Stimulated activated CD4-positive, alpha-beta T cell treated with anti-CD3 and anti-CD28 coated beads, Interleukin-15, amount 100 ng/mL, for 48 hours (primary cell): ENCODE measurements around the gene KDM1A.

Experiments used
- DNase-seq, 2 donors: peaks; one replicate each; pipeline ENCODE4 v3.0.0-alpha.2; 2020; ENCODE audit warnings: low read depth in 2 of 2

KDM1A gene

DNA sequence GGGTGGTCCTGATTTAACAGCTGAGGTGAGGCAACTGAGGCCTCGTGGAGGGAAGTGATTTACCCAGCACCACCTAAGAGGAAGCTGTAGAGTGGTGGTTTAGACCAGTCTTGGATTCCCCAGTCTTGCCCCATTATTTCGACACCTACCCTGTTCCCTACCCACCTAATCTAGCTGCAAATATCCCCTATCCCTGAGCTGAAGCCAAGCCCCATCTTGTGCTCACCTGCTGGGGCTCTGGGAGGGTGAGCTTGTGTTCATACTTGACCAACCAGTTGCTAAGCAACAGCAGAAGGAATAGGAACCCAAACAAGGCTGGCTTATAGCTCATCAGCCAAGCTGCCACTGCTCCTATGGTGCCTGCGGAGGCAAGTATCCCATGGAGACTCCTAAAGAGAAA, 5.6 kb upstream of the KDM1A start:
- no peak for DNase-seq

DNA sequence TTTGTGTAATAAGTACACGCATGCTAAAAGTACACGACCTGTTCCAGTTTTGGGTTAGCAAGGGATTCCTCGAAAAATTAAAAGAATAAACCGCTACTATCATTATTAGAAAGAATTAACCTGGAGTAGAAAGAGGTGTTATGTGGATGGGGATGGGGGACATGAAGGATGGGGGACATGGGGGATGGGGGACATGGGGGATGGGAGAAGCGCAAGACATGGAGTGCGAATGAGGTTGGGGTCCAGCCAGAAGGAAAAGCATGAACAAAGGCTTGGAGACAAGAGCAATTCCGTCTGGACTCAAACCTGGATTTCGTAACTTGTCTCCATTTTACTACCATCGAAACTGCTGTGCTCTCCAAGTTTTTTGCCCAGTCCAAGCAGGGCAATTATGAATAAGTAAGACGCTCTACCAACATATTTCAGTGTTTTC, 591 bp upstream of the KDM1A start:
- DNase-seq: no peak

DNA sequence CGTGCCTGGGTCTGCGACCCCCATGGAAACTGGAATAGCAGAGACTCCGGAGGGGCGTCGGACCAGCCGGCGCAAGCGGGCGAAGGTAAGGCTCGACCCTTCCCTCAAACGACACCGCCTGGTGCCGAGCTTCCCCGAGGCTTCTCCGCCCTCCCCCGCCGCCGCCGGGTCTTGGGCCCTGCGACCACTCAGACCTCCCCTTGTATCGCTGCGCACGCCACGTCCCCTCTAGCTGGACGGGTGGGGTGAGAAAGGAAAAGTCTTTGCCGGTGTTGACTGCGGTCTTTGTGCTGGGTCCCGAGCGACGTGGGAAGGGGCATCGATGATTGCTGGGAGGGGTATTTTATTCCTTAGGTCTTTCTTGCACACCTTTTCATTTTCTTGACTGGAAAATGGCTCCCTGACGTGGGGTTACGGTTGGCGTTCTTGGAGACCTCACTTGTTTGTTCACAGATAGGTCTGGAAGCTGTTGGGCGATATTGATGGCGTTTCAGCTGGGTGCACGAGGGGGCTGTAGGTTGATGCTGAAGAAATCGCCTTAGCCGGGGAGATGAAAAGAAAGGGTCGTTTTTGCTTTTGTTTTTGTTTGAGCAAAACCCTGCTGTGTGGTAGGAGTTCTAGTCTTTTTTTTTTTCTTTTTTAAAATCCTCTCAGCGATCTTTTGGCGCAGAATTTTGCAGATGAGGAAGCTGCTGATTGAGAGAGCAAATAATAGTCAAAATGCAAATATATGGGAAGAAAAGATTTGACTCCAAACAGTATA, 776 bp downstream of the KDM1A start:
- peak in 1 of 2 donors; percentile 3 for DNase-seq

DNA sequence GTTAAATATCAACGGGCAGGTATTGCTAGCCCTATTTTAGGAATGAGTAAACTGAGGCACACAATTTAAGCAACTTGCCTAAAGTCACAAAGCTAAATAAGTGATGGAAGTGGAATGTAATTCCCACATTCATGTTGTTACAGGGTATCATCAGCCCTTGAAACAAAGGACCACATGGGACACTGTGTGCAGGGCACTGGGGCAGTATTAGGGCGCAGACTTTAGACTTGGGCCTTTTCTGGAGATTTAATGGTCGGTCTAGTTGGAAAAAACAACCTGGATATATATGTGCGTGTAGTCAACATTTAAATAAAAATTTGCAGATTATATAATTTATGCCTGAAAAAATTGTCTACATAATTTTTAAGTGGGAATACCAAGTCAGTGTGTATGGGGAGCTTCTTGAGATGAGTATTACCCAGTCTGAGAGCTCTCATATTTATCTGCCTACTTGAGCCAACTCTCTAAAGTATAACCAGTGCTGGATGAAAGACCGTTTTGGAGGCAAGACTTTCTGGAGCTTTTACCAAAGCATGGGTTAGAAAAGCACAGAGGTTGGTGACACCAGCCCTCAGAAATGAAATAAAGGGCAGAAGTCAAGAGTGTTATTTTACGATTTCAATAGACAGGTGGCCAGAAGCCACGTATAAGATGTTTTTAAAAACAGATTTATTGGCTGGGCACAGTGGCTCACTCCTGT, 1.6 kb downstream of the KDM1A start:
- no peak for DNase-seq

DNA sequence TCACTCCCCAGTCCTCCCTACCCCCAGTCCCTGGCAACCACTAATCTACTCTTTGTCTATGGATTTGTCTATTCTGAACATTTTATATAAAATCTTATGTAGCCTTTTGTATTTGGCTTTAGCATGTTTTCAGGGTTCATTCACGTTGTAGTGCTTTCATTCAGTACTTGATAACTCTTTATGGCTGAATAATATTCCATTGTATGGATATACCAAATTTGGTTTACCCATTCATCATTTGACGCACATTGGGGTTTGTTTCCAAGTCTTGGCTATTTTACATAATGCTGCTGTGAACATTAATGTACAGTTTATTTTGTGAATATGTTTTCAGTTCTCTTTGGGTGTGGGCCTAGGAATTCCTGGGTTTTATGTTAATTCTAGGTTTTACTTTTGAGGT, 2.6 kb downstream of the KDM1A start:
- DNase-seq: no peak

DNA sequence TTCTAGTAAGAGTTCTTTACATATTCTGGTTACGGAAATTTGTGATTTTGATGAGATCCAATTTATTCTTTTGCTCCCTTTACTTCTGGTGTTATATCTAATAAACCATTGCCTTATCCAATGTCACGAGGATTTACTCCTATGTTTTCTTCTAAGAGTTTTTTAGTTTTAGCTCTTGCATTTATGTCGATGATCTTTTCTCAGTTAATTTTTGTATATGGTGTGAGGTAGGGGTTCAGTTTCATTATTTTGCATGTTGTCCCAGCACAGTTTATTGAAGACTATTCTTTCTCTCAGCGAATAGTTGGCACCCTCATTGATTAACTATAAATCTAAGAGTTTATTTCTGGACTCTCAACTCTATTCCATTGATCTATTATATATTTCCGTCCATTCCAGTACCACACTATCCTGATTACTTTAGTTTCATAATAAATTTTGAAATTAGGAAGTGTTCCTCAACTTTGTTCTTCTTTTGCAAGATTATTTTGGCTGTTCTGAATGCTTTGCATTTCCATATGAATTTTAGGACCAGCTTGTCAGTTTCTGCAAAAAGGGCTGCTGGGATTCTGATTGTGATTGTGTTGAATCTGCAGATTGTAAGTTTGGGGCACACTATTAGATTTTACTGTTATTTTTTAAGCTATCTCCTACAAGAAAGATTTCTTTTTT, 4.0 kb downstream of the KDM1A start:
- DNase-seq: no peak

DNA sequence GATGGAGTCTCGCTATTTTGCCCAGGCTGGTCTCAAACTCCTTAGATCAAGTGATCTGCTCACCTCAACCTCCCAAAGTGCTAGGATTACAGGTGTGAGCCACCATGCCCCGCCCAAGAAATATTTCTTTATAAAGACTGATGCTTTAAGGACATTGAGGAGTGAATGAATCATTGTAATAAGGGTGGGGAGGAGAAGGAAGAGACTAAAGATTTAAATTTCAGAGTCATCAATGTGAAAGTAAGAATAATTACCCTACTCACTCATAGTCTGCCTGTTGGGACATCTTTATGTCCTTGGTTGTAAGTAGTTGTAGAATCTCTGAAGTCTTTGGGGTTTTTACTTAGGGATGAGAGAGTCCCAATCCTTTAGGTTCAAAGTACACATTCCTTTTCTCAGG, 7.3 kb downstream of the KDM1A start:
- no peak for DNase-seq

DNA sequence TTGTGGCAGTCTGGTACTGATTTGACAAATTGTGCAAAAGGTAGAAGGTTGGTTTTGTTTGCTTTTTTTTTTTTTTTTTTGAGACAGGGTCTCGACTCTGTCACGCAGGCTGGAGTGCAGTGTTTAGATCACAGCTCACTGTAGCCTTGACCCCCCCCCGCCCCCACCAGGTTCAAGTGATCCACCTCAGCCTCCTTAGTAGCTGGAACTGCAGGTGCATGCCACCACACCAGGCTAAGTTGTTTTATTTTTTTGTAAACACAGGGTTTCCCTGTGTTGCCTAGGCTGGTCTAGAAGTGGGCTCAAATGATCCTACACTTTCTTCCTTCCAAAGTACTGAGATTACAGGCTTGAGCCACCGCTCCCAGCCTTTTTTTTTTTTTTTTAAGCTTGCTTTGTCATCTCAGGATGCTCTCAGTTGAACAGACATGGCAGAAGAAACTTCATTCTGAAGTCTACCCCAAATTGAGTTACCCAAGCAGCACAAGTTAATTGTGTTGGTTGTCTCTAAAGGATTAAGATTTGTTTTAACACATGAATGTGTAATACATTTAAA, 8.2 kb downstream of the KDM1A start:
- DNase-seq: no peak

DNA sequence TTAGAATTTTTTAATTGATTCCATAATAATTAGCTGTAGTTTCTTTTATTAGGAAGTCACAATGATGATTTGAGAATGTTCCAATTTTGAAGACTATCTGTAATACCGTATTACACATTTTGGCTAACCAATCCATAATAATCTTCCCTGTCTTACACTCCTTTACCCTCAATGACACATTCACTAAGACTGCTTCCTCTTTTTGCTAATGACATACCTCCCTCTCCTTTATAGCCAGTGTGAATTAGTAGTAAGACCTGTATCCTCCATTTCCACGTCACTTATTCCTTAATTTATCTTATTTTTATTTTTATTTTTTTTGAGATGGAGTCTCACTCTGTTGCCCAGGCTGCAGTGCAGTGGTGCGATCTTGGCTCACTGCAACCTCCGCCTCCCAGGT, 10.1 kb downstream of the KDM1A start:
- DNase-seq: no peak

DNA sequence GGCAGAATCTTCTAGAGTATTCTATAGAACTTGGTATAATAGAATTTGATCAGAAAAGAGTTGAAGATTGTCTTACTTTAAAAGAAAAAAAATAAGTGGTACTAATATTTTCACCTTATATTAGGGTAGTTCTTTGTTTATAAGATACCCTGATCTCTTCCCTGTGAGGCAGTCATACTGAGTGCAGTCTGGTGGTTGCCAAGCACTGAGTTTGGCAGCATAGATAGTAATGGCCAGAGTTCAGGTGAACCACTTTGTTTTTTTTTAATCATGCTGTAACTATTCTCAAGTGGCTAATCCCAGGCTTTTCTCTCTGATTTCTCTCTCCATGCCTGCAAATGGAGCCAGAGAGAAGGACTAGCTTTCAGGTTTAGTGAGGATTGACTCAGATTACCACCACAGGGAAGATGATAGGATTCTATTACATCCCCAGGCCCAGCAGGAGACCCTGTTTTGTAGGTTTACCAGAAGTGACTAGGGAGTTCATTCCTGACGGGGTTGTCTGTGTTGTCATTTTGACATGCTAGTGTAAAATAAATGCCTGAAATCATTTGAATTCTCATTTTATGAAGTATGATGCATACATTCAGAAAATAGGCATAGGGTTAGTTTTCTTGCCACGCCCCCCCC, 16.7 kb downstream of the KDM1A start:
- DNase-seq: no peak

DNA sequence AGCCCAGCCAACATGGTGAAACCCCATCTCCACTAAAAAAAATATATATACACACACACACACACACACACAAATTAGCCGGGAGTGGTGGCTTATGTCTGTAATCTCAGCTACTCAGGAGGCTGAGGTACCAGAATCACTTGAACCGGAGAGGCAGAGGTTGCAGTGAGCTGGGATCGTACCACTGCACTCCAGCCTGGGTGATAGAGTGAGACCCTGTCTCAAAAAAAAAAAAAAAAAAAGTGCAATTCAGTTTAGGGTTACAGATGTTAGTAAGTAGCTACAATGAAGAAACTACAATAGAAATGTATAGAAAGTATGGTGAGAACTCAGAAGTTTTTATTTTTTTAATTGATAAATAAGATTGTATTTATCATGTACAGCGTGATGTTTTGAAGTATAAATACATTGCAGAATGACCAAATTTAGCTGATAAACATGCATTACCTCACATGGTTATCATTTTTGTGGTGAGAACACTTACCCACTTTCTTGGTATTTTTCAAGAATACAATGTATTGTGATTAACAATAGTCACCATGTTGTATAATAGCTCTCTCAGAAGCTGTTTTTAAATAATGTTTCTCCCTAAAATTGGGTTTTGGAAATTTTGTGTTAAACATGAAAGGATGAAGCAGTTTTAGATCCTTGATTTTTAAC, 17.9 kb downstream of the KDM1A start:
- DNase-seq: no peak

DNA sequence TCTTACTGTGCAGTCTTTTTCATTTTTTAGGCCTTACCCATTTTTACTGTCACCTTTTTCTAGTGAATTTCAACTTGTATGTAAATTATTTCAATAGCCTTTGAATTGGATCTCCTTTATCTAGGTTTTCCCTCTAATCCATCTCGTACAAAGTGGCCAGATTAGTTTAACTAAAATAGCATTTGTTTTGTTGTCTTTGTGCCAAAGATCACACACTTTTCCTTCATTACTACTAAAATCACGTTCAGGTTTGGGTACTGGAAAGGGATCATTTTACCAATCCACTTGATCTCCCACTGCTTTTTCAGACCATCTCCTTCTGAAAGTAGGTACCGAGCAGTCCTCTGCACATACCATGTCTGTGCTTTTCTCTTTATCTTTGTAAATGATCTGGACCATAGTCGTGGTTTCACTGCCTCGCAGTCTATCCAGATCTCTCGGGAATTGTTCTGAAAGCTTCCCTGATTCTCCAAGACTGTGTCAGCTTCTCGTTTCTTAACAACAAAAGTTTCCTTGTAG, 20.1 kb downstream of the KDM1A start:
- no peak for DNase-seq

DNA sequence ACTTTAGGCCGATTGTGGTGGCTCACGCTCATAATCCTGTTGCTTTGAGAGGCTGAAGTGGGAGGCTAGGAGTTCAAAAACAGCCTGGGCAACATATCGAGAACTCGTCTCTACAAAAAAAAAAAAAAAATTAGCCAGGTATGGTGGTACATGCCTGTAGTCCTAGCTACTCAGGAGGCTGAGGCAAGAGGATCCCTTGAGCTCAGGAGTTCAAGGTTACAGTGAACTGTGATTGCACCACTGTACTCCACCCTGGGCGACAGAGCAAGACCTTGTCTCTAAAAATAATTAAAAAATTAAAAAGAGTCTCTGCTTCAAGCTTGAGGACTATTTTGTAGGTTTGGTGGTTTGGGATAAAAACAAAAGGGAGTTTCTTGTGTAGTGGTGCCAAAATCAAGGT, 21.2 kb downstream of the KDM1A start:
- no peak for DNase-seq

DNA sequence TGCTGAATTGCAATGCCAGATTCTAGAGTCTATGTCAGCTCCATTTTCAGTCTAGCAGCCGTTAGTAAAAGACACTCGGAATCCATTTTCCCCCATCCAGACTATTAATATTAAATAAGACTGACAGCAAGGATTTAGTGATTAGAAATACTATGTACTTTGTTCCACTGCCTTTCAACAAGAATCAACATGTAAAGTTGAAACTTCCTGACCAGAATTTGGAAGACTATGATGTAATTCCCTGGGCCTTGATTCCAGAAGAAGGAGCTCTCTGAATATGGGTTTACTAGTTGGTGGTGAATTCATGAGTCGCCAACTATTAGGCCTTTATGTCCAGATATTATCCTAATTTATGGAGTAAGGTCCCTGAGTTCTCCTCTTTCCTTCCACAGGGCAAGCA, 24.8 kb downstream of the KDM1A start:
- DNase-seq: no peak

DNA sequence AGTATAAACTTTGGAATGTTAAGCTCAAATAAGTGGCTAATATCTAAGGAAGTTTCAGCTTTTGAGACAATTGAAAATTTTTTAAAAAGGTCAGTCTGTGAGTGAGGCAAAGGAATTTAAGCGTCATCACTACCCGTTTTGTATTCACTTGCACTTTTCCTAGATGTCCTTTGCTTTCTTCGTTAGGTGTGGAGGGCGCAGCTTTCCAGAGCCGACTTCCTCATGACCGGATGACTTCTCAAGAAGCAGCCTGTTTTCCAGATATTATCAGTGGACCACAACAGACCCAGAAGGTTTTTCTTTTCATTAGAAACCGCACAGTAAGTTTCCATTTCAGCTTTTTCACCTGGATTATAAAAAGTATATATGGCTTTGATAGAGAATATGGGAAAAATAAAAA, 30.9 kb downstream of the KDM1A start:
- no peak for DNase-seq

DNA sequence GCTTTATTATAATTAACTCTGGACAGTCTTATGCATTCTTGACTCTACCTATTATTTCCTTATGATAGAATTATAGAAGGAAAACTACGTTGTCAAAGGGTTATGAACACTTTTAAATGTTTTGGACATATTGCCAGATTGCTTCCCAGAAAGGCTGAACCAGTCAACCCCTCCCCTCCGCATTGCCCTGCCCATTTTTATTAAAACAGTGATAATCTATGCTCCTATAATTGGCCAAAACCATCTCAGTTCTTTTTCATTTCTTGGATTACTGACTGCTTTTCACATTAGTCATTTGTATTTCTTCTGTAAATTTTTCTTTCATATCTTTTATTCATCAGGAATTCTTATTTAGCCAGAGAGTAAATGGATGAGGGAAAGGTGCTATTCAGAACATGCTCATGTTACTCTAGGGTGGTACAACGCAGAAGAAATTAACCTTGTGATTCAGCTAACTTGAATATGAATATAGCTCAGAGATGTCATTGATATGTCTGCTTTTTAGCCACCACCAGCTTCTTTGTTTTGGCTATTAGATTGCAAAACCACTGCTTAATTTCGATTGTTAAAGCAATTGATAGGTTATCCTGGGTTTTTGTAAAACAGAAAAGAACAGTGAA, 32.1 kb downstream of the KDM1A start:
- DNase-seq: no peak

DNA sequence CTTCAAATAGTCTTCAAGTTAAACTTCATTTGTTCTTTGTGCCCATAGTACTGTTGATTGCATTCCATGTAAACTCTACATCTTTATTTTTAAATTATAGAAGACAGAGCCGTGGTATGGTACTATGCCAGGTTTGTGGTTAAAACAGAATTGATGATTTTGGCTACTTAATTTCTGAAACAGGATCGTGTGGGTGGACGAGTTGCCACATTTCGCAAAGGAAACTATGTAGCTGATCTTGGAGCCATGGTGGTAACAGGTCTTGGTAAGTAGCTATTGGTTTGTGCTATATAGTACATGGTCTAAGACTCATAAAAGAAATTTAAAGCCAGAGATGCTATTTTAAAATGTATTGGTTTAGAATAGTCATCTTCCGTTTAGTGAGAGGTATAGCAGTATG, 38.0 kb downstream of the KDM1A start:
- DNase-seq: no peak

DNA sequence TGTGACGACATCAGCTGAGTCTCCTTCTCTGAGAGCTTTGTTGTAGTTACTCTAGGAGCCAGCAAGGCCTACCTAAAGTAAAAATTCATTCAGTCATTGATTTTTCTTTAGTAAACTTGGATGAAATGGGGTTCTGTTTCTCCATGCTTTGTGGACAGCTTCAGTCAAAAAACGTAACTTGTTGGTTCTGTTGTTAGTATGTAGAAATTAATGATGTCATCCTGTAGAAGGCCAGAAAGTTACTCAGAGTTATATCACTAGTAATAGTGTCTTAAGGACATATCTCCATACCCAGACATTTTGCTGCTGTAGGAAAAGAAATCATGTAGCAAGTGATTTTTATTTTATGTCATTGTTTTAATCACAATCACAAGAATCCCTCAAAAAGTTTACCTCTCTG, 43.0 kb downstream of the KDM1A start:
- no peak for DNase-seq

DNA sequence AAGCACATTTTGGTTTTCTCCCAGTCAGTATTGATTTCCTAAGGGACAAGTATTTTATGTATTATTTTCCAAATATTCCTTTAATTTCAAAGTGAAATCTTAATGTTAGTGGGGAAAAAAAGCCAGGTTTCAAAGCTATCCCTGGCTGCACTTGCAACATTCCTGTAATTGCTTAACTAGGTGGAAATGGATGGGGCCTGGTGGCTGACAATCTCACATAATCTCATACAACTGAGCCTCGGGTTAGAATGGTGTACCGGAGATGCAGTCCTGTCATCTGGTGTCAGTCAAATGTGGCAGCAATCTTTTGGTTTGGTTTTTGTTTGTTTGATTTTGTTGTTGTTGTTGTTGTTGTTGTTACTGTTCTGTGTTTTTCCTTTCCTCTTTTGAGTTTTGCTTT, 46.1 kb downstream of the KDM1A start:
- DNase-seq: no peak

DNA sequence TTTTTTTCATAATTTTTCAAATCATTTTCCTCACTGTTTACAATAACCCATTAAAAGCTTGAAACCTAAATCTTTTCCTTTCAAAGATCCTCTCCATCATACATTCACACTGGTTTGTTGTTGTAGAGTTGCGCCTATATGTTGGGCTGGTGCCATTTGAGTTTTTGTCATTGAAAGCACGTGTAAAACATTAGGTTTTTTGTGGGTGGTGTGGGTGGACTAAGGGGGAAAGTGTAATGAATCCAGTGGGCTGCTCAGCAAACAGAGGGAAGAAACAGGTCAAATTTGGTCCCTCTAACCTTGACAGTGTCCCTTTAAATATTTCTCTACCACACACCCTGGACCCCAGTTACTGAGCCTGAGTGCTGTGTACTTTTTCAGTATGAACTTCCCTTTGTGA, 46.8 kb downstream of the KDM1A start:
- DNase-seq: no peak

DNA sequence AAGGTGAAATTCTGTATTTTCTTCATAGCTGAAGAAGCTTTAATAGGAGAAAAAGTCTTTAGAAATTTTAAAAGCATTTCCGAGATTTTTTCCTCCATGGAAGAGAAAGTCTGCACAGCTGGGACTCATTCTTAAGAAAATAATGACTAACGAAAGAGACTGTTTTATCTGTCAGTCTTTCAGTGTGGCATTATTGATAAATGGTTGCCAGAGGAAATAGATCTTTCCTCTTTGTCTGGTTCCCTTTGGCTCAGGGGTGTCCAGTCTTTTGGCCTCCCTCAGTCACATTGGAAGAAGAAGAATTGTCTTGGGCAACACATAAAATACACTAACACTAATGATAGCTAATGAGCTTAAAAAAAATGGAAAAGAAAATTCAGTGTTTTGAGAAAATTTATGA, 49.9 kb downstream of the KDM1A start:
- DNase-seq: no peak
